ENCODE measurements around the gene SHISA9.

- TF ChIP-seq CTCF (IDR thresholded peaks at IDR 0.05; ENCODE audit: low read depth, low read length, missing input control) (no peak), MAX (IDR thresholded peaks at IDR 0.05) (no peak), JUND (IDR thresholded peaks at IDR 0.05) (no peak)
These were observed 292.3 kb downstream of the SHISA9 start for GRCh38 chr16:13193721-13194120.
